DMS153 treated with DMSO at 0.1 percent for 48 hours (cell line): Measurements from ENCODE around the gene IL23R.
A peak's percentile ranks its signal among the peaks of the same experiment; 100 is the strongest.

Experiments used
- DNase-seq: peaks from one replicate; lab custom pipeline; 2025; ENCODE audit not compliant: unreplicated experiment; lab: John Stamatoyannopoulos, UW

Gene IL23R

GRCh38 chr1:67148516-67149178 is 17.6 kb upstream of the IL23R start:
- no peak for DNase-seq

- peak; percentile 62 for DNase-seq
Observed at GRCh38 chr1:67149179-67149770, 17.0 kb upstream of the IL23R start.

GRCh38 chr1:67150931-67151330 is 15.3 kb upstream of the IL23R start:
- DNase-seq = no peak

- no peak for DNase-seq
Observed at GRCh38 chr1:67158401-67158800, 7.9 kb upstream of the IL23R start.

- DNase-seq = no peak
Observed at GRCh38 chr1:67159233-67159632, 7.0 kb upstream of the IL23R start.

- DNase-seq = no peak
Observed at GRCh38 chr1:67162954-67163353, 3.3 kb upstream of the IL23R start.

- DNase-seq = no peak
Observed at GRCh38 chr1:67165468-67166041, 699 bp upstream of the IL23R start.

- DNase-seq = no peak
Observed at GRCh38 chr1:67169496-67169895, 3.2 kb downstream of the IL23R start.

GRCh38 chr1:67169932-67170331 is 3.7 kb downstream of the IL23R start:
- DNase-seq = no peak

GRCh38 chr1:67170751-67171573 is 4.7 kb downstream of the IL23R start:
- DNase-seq = no peak

GRCh38 chr1:67171574-67171955 is 5.3 kb downstream of the IL23R start:
- DNase-seq = no peak

- no peak for DNase-seq
Observed at GRCh38 chr1:67171978-67172377, 5.7 kb downstream of the IL23R start.

GRCh38 chr1:67173988-67174387 is 7.7 kb downstream of the IL23R start:
- no peak for DNase-seq

- DNase-seq = no peak
Observed at GRCh38 chr1:67174716-67175284, 8.5 kb downstream of the IL23R start.

- DNase-seq = no peak
Observed at GRCh38 chr1:67175530-67176087, 9.4 kb downstream of the IL23R start.

- no peak for DNase-seq
Observed at GRCh38 chr1:67184838-67185421, 18.7 kb downstream of the IL23R start.

- no peak for DNase-seq
Observed at GRCh38 chr1:67188137-67188536, 21.9 kb downstream of the IL23R start.

GRCh38 chr1:67189953-67190352 is 23.7 kb downstream of the IL23R start:
- DNase-seq = no peak

- no peak for DNase-seq
Observed at GRCh38 chr1:67190410-67190809, 24.2 kb downstream of the IL23R start.

GRCh38 chr1:67190942-67191341 is 24.7 kb downstream of the IL23R start:
- no peak for DNase-seq
